CD4-positive, alpha-beta T cell (primary cell): Measurements from ENCODE around the gene B3GNT2. TPM values are rescaled to one million over a fixed set of nuclear protein-coding genes. Genes with fewer than 3 reads are reported as not detected.
"Not testable (repeated sequence)": the region's sequence is repeated elsewhere in the genome, so short reads cannot be mapped to it uniquely, and the experiment has no call there.

Source experiments
- ATAC-seq: fragments of 200-7000 bp; cut with Tn5 transposase; one replicate; pipeline ENCODE4 v1.10.0; 2022; ENCODE audit warnings: mild to moderate bottlenecking; ENCODE audit not compliant: poor library complexity
- CTCF ChIA-PET: fragments of 350-600 bp; sonication (Branson Sonifier 250); formaldehyde crosslinking; loops from one replicate; lab custom pipeline; 2021; ENCODE audit warnings: antibody characterized with exemption, inconsistent platforms; lab: Charles Lee
- POLR2A ChIA-PET: fragments of 350-600 bp; sonication (Branson Sonifier 250); formaldehyde crosslinking; loops from one replicate; lab custom pipeline; 2021; ENCODE audit warnings: antibody characterized with exemption, inconsistent platforms; lab: Charles Lee
- DNase-seq, 14 experiments: peaks; one replicate each; pipeline ENCODE4 v3.0.0-alpha.2; 2013 to 2020; ENCODE audit warnings: mixed read lengths in 2 of 14
- H3K27ac ChIP-seq, 2 donors: one replicate each; pipeline versions ENCODE4 v1.5.1 to v1.7.0; 2013; ENCODE audit warnings: low read length in 2 of 2, low read depth in 1 of 2, mild to moderate bottlenecking in 1 of 2
- H3K27me3 ChIP-seq, 2 experiments: 1 replicate in 1 of 2; 2 replicates in 1 of 2; pipeline versions ENCODE4 v1.6.1 to v1.7.0; 2013; ENCODE audit warnings: low read length in 2 of 2, control low read depth in 1 of 2, mild to moderate bottlenecking in 1 of 2, moderate library complexity in 1 of 2; ENCODE audit not compliant: insufficient read depth in 2 of 2, control insufficient read depth in 1 of 2
- H3K36me3 ChIP-seq: one replicate; pipeline ENCODE4 v1.6.1; 2013; ENCODE audit warnings: low read length, control low read depth; ENCODE audit not compliant: insufficient read depth
- H3K4me1 ChIP-seq: one replicate; pipeline ENCODE4 v1.6.1; 2013; ENCODE audit warnings: low read length, control low read depth; ENCODE audit not compliant: insufficient read depth
- H3K4me3 ChIP-seq: one replicate; pipeline ENCODE4 v1.5.1; 2013; ENCODE audit warnings: mild to moderate bottlenecking, low read length, moderate library complexity
- H3K9me3 ChIP-seq, 2 experiments: 1 replicate in 1 of 2; 2 replicates in 1 of 2; pipeline versions ENCODE4 v1.6.1 to v1.7.0; 2013; ENCODE audit warnings: low read length in 2 of 2, mild to moderate bottlenecking in 2 of 2, control low read depth in 1 of 2, moderate library complexity in 1 of 2; ENCODE audit not compliant: control insufficient read depth in 1 of 2, insufficient read depth in 1 of 2
- H3K27ac Mint-ChIP-seq: one replicate; pipeline ENCODE4 v1.8.0; 2020; ENCODE audit warnings: mixed read lengths
- H3K27me3 Mint-ChIP-seq: one replicate; pipeline ENCODE4 v1.8.0; 2021; ENCODE audit warnings: mixed read lengths
- H3K36me3 Mint-ChIP-seq: one replicate; pipeline ENCODE4 v1.8.0; 2021; ENCODE audit warnings: low read depth, mixed read lengths
- H3K4me1 Mint-ChIP-seq: one replicate; pipeline ENCODE4 v1.8.0; 2021; ENCODE audit warnings: low read depth, mixed read lengths
- H3K4me3 Mint-ChIP-seq: one replicate; pipeline ENCODE4 v1.8.0; 2020; ENCODE audit warnings: mild to moderate bottlenecking, mixed read lengths
- H3K9me3 Mint-ChIP-seq: one replicate; pipeline ENCODE4 v1.8.0; 2020; ENCODE audit warnings: mixed read lengths
- intact Hi-C, 2 experiments: fragments of 100-400 bp; cut with DNase I in 1 of 2; cut with micrococcal nuclease in 1 of 2; formaldehyde crosslinking; loops; one replicate each; pipeline versions ENCODE4 v1.15.1 to v1.9.0; 2023 to 2025; cut with DNase I, micrococcal nuclease
- polyA plus RNA-seq, 2 donors: library from polyadenylated mRNA; unstranded; fragments of 120-200 nt; gene quantifications; one replicate each; pipeline ENCODE4 v1.2.1, GENCODE V29; 2013
- total RNA-seq, 174 experiments: library from RNA in 2 of 174; stranded (reverse) in 2 of 174; gene quantifications; one replicate each; pipeline ENCODE4 v1.2.3 and lab custom pipeline; 2021 to 2026
- TF ChIP-seq, protein P1 (sequence below): fragments of 200-600 bp; IDR thresholded peaks from one replicate; pipeline ENCODE4 v1.8.0; 2022; ENCODE audit warnings: antibody characterized with exemption, mild to moderate bottlenecking

The B3GNT2 gene, protein sequence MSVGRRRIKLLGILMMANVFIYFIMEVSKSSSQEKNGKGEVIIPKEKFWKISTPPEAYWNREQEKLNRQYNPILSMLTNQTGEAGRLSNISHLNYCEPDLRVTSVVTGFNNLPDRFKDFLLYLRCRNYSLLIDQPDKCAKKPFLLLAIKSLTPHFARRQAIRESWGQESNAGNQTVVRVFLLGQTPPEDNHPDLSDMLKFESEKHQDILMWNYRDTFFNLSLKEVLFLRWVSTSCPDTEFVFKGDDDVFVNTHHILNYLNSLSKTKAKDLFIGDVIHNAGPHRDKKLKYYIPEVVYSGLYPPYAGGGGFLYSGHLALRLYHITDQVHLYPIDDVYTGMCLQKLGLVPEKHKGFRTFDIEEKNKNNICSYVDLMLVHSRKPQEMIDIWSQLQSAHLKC
- total RNA-seq (10 to 100 TPM; 47.7 TPM), total RNA-seq (lab: John Stamatoyannopoulos, UW) (27.4 to 132 (median 54.1) reads per million in 172 experiments)
- 20.0 TPM for polyA plus RNA-seq (2013, experiment 1 of 2)
- 19.8 TPM for polyA plus RNA-seq (2013, experiment 2 of 2)

DNA sequence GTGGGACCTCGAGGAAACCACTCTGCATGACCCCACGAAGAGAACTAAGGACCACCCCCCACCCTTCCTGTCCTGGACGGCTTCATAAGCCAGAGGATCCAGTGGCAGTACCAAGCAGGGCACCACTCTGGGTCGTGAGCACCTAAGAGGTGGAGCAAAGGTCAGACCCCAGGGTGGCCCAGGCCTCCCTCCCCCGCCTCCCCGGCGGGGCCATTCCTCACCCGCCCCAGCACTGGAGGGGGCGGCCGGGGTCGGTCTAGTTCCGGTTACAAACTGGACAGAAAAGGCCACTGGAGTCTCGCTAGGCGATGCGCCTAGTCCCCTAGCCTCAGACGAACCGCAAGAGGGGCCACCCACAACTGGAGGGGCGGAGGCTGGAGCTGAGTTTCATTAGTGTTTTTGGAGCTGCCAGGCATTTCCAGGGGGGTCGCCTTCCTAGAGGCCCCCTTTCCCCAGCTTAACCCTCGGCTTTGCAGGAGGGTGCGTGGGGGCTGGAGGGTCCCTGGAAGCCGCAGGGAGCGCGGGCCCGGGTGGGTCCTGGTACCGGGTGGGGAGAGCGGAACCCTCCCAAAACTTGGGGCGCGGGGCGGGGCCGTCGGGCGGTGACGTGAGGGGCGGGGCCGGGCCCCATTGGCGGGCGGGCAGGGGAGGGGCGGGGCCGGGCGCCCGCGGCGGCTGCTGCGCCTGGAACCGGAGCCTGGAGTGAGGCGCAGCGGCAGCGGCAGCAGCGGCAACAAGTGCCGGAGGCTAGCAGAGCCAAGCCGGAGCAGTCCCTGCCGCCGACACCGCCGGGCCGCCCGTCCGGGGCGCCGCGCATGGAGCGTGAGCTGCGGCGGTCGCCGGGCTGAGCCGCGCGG, at the start of gene B3GNT2:
TSS of gene B3GNT2 (plus strand) at position 695 of the 857 bp plus-strand sequence. CDS start 26,106 bp downstream, outside the sequence.
- Histone ChIP-seq H3K36me3 (no peaks in the 10 kb centered on the region), H3K4me3 (peak within 1 kb of the TSS; percentile 98), H3K27ac (peak within 1 kb of the TSS; percentile 75 to 88), H3K27me3 (no peaks in the 10 kb centered on the region), H3K9me3 (no peaks in the 10 kb centered on the region), H3K4me1 (peaks cover 32% of the 10 kb centered on the region)
- Mint-ChIP-seq H3K4me3 (peak within 1 kb of the TSS; percentile 95), H3K36me3 (peaks cover 6% of the 10 kb centered on the region), H3K27ac (peak within 1 kb of the TSS; percentile 78), H3K27me3 (no peaks in the 10 kb centered on the region), H3K4me1 (peaks cover 28% of the 10 kb centered on the region), H3K9me3 (no peaks in the 10 kb centered on the region)
- ChIA-PET CTCF (no interaction called here), POLR2A (interaction anchor here (0.6 to 1.5 kb wide), 3 partner anchors 9 to 658 kb away, joined by 3 to 6 read pairs (median 3); partner anchors contain the start of gene XPO1)
- DNase-seq (peak; percentile 72 to 94 (median 82)), ATAC-seq (peak; percentile 76)
- TF ChIP-seq, protein P1, sequence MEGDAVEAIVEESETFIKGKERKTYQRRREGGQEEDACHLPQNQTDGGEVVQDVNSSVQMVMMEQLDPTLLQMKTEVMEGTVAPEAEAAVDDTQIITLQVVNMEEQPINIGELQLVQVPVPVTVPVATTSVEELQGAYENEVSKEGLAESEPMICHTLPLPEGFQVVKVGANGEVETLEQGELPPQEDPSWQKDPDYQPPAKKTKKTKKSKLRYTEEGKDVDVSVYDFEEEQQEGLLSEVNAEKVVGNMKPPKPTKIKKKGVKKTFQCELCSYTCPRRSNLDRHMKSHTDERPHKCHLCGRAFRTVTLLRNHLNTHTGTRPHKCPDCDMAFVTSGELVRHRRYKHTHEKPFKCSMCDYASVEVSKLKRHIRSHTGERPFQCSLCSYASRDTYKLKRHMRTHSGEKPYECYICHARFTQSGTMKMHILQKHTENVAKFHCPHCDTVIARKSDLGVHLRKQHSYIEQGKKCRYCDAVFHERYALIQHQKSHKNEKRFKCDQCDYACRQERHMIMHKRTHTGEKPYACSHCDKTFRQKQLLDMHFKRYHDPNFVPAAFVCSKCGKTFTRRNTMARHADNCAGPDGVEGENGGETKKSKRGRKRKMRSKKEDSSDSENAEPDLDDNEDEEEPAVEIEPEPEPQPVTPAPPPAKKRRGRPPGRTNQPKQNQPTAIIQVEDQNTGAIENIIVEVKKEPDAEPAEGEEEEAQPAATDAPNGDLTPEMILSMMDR: no peak
- intact Hi-C loops: loop anchor here (2.0 to 10.0 kb wide), 9 partner anchors 109 to 1441 kb away; partner anchors contain the start of genes COMMD1 (in 2 of the 2), CCT4 (in 1 of the 2), MDH1 (in 1 of the 2) and PAPOLG (in 1 of the 2)

DNA sequence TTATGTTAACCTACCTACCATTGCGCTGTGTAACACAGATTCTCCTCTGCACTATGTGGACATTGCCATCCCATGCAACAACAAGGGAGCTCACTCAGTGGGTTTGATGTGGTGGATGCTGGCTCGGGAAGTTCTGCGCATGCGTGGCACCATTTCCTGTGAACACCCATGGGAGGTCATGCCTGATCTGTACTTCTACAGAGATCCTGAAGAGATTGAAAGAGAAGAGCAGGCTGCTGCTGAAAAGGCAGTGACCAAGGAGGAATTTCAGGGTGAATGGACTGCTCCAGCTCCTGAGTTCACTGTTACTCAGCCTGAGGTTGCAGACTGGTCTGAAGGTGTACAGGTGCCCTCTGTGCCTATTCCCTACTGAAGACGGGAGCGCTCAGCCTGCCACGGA, 49.1 kb upstream of the B3GNT2 start:
- H3K27ac ChIP-seq, intact Hi-C loops, CTCF ChIA-PET, H3K4me1 ChIP-seq, POLR2A ChIA-PET, H3K9me3 Mint-ChIP-seq, H3K36me3 Mint-ChIP-seq, ATAC-seq, H3K36me3 ChIP-seq, H3K27me3 Mint-ChIP-seq, H3K4me3 Mint-ChIP-seq, H3K27ac Mint-ChIP-seq, H3K9me3 ChIP-seq, H3K27me3 ChIP-seq, H3K4me3 ChIP-seq: not testable (repeated sequence)
- peak in 10 of 14 experiments; percentile 1 to 46 (median 35) for DNase-seq
- peaks cover 16% of the 10 kb centered on the region for H3K4me1 Mint-ChIP-seq

DNA sequence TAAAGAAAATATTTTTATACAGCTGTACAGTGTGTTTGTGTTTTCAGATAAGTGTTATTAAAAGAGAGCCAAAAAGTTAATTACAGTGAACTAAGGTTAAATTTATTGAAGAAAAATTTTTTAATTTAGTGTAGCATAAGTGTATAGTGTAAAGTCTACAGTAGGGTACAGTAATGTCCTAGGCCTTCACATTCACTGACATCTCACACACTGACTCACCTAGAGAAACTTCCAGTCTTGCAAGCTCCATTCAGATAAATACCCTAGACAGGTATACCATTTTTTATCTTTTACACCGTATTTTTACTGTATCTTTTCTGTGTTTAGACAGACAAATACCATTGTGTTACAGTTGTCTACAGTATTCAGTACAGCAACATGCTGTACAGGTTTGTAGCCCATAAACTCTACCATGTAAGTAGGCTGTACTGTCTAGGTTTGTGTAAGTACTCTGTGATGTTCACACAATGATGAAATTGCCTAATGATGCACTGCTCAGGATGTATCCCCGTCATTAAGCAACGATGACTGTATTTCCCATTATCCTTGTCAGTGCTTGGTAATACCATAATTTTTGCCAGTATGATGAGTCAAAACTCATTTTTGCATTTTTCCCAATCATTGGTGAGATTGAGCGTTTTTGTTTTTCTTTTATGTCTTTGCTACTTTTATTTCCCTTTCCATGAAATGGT, 48.2 kb upstream of the B3GNT2 start:
- POLR2A ChIA-PET: no interaction called here
- H3K27ac Mint-ChIP-seq: no peak overlapping the region

More for the DNA sequence above, 48.2 kb upstream of the B3GNT2 start:
- Histone ChIP-seq H3K27ac (no peak overlapping the region), H3K36me3 (no peaks in the 10 kb centered on the region), H3K27me3 (no peaks in the 10 kb centered on the region), H3K4me3 (no peak overlapping the region), H3K4me1 (no peaks in the 10 kb centered on the region), H3K9me3 (no peaks in the 10 kb centered on the region)
- Mint-ChIP-seq H3K4me1 (peaks cover 16% of the 10 kb centered on the region), H3K9me3 (no peaks in the 10 kb centered on the region), H3K4me3 (no peak overlapping the region), H3K27me3 (no peaks in the 10 kb centered on the region), H3K36me3 (no peaks in the 10 kb centered on the region)
- ATAC-seq (no peak), DNase-seq (peak in 1 of 14 experiments; percentile 30)
- TF ChIP-seq, protein P1: no peak
- CTCF ChIA-PET: no interaction called here
- intact Hi-C loops: no loop called here
